ENCODE results near the gene SLC45A1.
"Not testable (repeated sequence)": the region's sequence is repeated elsewhere in the genome, so short reads cannot be mapped to it uniquely, and the experiment has no call there.

SLC45A1 gene

DNA sequence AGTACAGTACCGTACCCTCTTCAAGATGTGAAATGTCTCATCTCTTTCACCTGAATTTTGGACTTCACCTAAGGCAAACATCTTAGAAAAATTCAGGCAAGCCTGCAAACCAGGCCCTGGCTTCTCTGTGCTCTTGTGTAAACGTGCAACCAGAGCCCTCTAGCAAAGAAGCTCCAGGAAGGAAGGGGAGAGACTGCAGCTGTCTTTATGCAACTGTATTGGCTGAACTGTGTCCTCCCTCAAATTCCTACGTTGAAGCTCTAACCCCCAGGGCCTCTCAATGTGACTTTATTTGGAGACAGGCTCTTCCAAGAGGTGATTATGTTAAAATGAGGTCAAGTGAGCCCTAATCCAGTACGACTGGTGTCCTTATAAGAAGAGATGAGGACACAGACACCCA lies 60.3 kb downstream of the SLC45A1 start:
- H3K4me3 ChIP-seq (ENCODE audit: control insufficient read depth, low read depth, low read length), result no peak overlapping the region
- TF ChIP-seq, protein P1, sequence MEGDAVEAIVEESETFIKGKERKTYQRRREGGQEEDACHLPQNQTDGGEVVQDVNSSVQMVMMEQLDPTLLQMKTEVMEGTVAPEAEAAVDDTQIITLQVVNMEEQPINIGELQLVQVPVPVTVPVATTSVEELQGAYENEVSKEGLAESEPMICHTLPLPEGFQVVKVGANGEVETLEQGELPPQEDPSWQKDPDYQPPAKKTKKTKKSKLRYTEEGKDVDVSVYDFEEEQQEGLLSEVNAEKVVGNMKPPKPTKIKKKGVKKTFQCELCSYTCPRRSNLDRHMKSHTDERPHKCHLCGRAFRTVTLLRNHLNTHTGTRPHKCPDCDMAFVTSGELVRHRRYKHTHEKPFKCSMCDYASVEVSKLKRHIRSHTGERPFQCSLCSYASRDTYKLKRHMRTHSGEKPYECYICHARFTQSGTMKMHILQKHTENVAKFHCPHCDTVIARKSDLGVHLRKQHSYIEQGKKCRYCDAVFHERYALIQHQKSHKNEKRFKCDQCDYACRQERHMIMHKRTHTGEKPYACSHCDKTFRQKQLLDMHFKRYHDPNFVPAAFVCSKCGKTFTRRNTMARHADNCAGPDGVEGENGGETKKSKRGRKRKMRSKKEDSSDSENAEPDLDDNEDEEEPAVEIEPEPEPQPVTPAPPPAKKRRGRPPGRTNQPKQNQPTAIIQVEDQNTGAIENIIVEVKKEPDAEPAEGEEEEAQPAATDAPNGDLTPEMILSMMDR (conservative IDR thresholded peaks at IDR 0.05; ENCODE audit: control insufficient read depth, insufficient read depth, low read depth, low read length), result no peak
- DNase-seq (ENCODE audit: low read depth), result no peak

DNA sequence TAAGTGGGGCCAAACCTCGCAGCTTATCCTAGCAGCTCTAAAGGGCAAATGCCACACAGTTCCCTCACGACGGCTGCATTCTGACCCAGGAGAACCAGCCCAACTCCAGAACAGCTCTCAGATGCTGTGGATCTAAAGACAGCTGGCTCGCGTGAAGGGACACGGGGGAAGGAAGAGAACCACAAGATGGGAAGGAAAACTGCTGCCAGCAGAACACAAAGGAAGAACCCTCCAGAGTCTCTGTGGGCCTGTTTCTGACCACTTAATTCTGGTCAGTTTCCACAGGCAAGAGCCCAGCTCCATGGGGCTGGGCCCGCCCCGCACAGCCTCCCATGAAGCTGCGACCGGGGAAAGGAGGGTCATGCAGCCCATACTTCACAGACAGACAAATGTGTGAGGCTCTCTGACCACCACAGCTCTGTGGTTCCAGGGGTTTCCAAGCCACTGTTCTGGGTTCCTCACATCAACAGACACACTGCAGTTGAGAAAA lies 61.1 kb downstream of the SLC45A1 start:
- no peak for DNase-seq (ENCODE audit: low read depth)
- TF ChIP-seq, protein P1 (conservative IDR thresholded peaks at IDR 0.05; ENCODE audit: control insufficient read depth, insufficient read depth, low read depth, low read length), result no peak
- no peak overlapping the region for H3K4me3 ChIP-seq (ENCODE audit: control insufficient read depth, low read depth, low read length)

DNA sequence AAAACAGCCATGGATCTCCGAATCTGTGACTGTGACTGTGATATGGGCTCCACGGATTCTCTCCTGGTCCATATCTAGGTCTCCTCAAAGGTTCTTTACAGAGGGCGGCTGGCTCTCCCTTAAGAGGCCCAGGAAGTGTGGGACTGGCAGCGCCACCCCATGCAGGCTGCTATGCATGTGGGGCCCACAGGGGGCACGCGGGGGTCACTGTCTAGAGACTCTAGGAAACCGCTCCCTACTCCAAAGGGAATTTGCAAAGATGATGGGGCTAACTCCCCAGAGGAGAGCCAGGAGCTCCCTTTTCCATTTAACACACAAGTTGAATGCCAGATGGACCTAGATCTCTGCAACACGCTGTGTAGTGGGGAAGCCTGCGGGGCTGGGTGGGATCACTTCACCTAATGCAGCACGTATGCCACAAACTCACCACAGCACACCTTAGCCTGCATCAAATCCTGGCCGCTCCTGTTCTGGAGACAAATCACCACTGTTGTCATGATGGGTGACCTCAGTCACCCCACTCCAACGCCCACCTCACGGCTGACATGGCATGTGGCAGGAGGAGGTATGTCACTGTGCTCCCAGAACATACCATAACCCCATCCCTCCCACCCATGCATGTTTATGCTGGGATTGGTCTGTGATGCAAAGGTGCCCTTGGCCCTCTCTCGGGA lies 61.7 kb downstream of the SLC45A1 start:
- H3K4me3 ChIP-seq (ENCODE audit: control insufficient read depth, low read depth, low read length), result no peak overlapping the region
- TF ChIP-seq, protein P1 (conservative IDR thresholded peaks at IDR 0.05; ENCODE audit: control insufficient read depth, insufficient read depth, low read depth, low read length), result no peak
- DNase-seq (ENCODE audit: low read depth), result no peak

DNA sequence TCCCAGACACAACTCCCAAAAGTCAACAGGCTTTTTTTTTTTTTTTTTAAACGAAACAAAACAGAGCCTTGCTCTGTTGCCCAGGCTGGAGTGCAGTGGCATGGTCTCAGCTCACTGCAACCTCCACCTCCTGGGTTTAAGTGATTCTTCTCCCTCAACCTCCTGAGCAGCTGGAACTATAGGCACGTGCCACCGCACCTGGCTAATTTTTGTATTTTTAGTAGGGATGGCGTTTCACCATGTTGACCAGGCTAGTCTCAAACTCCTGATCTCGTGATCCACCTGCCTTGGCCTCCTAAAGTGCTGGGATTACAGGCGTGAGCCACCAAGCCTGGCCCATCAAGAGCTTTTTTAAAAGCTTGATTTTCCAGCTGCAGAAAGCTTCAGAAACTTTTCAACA lies 62.4 kb downstream of the SLC45A1 start:
- not testable (repeated sequence) for DNase-seq (ENCODE audit: low read depth); H3K4me3 ChIP-seq (ENCODE audit: control insufficient read depth, low read depth, low read length)

DNA sequence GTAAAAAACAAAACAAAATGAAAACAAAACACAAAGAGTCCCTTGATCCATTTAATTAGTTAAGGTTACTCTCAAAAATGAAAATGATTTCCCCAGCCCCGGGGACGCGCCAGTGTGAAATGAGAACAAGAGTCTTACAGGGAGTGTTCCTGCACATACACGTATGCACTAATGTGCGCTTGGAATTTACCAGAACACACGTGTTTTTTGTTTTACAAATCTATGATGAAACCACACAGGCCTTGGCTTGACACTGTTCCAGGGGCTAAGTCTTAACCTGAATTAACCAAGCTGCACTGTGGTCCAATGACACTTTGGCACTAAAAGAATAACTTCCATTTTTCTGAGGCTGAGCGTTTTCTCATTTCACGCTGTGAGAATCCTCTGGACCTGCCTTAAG lies 63.7 kb downstream of the SLC45A1 start:
- peak; percentile 76 for DNase-seq (ENCODE audit: low read depth)
- TF ChIP-seq, protein P1 (conservative IDR thresholded peaks at IDR 0.05; ENCODE audit: control insufficient read depth, insufficient read depth, low read depth, low read length), result no peak
- H3K4me3 ChIP-seq (ENCODE audit: control insufficient read depth, low read depth, low read length), result no peak overlapping the region

DNA sequence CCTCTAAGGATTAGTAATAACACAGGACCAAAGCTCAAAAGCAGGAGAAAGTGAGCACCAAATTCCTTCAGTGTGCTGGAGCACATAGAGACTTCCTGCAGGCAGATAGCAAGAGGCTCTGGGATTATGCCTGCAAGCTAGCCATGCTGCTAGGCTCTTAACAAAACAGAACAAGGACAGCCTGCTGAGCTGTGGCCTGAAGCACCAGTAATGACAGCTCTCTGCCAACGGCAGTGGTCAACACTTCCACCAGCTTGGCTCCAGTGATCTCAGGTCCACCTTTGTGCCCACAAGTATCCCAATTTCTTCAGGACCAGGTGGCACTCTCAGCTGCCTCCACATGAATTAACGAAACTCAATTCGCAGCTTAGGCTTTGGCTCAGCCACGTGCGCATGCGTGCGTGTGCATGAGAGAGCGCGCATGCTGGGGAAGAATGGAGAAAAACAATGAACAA lies 64.2 kb downstream of the SLC45A1 start:
- DNase-seq (ENCODE audit: low read depth), result no peak
- H3K4me3 ChIP-seq (ENCODE audit: control insufficient read depth, low read depth, low read length), result no peak overlapping the region
- TF ChIP-seq, protein P1 (conservative IDR thresholded peaks at IDR 0.05; ENCODE audit: control insufficient read depth, insufficient read depth, low read depth, low read length), result no peak

DNA sequence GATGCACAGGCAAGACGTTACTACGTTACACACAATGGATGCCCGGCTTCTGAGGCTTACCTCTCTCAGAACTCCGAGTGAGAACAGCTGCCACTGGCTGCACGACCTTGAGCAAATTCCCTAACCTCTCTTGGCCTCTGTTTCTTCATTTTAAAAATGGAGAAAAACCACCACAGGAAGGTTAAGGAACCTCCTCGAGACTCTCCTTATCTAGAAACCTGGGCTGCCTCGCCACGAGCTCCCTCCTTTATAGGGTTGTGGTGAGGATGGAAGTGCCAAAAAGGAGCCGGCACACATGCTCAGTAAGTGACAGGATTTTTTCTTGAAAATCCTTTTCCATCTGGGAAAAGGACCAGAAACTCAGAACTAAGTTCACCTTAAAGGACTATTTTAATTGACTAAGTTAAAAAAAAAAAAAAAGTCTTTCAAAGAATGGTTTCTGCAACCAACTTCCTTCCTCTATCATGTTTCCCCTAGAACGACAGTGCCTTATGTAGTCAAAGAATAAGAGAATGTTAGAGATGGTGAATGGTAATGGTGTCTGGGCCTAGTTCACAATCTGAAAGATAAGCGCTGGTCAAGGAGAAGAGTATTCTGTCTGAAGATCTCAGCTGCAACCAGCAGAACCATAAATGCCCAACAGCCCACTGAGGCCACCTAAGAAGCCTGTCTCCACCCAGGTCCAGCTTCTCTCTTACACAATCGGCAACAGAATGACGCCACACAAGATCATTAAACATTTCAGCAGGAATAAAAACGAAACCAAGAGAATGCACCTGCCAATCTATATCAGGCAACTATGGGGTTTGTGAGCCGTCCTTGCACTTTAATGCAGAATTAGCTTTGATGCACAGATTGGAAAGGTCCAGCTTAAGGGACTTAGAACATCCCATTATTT lies 64.9 kb downstream of the SLC45A1 start:
- DNase-seq (ENCODE audit: low read depth), result no peak
- TF ChIP-seq, protein P1 (conservative IDR thresholded peaks at IDR 0.05; ENCODE audit: control insufficient read depth, insufficient read depth, low read depth, low read length), result no peak
- no peak overlapping the region for H3K4me3 ChIP-seq (ENCODE audit: control insufficient read depth, low read depth, low read length)

Data from fibroblast of mammary gland (primary cell).